SK-N-MC (cell line): ENCODE results near the gene TIFAB.

Experiments used
- DNase-seq: peaks from one replicate; pipeline ENCODE4 v3.0.0-alpha.2; 2011; ENCODE audit warnings: low read depth, low spot score
- H3K27ac ChIP-seq: fragments of 200-600 bp; sonication (generic); 2 replicates; pipeline ENCODE4 v1.5.1; 2016; ENCODE audit warnings: mixed run types
- H3K36me3 ChIP-seq: fragments of 200-600 bp; sonication (generic); 2 replicates; pipeline ENCODE4 v1.6.1; 2017; ENCODE audit warnings: antibody characterized with exemption, low read length, mixed read lengths; ENCODE audit not compliant: insufficient read depth
- H3K4me3 ChIP-seq: fragments of 200-600 bp; sonication (generic); 2 replicates; pipeline ENCODE4 v1.5.1; 2016
- H3K9ac ChIP-seq: fragments of 200-600 bp; sonication (generic); 2 replicates; pipeline ENCODE4 v1.8.0; 2017; ENCODE audit warnings: mixed run types, mixed read lengths; ENCODE audit not compliant: insufficient read length
- H3K9me3 ChIP-seq: fragments of 200-600 bp; sonication (generic); 2 replicates; pipeline ENCODE4 v1.6.1; 2017; ENCODE audit warnings: low read depth, mild to moderate bottlenecking, antibody characterized with exemption, low read length, moderate library complexity, mixed read lengths
- EZH2 ChIP-seq: fragments of 200-600 bp; sonication (generic); IDR thresholded peaks from one replicate; pipeline ENCODE4 v1.6.1; 2017; ENCODE audit warnings: antibody characterized with exemption
- FOXP2 ChIP-seq: optimal IDR thresholded peaks from 2 replicates; pipeline ENCODE3; 2011; ENCODE audit warnings: mild to moderate bottlenecking, moderate library complexity; ENCODE audit not compliant: insufficient read depth; ENCODE audit errors: extremely low read length, control extremely low read depth
- POLR2AphosphoS5 ChIP-seq: IDR thresholded peaks from 2 replicates; pipeline ENCODE4 v1.6.1; 2012; ENCODE audit warnings: mild to moderate bottlenecking, low read depth, low read length, borderline replicate concordance

Gene TIFAB

GRCh38 chr5:135400866-135401265, 51.3 kb downstream of the TIFAB start:
- no peak for DNase-seq
- Histone ChIP-seq H3K27ac (no peak overlapping the region), H3K9ac (no peak overlapping the region), H3K36me3 (no peaks in the 10 kb centered on the region), H3K4me3 (no peak overlapping the region), H3K9me3 (no peaks in the 10 kb centered on the region)
- TF ChIP-seq EZH2 (no peak), FOXP2 (no peak), POLR2AphosphoS5 (no peak)

- no peaks in the 10 kb centered on the region for H3K9me3 ChIP-seq
- no peak overlapping the region for H3K27ac ChIP-seq
- TF ChIP-seq POLR2AphosphoS5: peak; percentile 31; the same call in 1 of the 2 replicates
- TF ChIP-seq EZH2: no peak
- no peaks in the 10 kb centered on the region for H3K36me3 ChIP-seq
- H3K4me3 ChIP-seq: peak overlapping the region; percentile 94
- DNase-seq: peak; percentile 16
- H3K9ac ChIP-seq: peak overlapping the region; percentile 96
Observed at GRCh38 chr5:135399794-135400542, 52.2 kb downstream of the TIFAB start.

- Histone ChIP-seq H3K27ac (peak within 1 kb of the TSS; percentile 60), H3K36me3 (no peaks in the 10 kb centered on the region), H3K9ac (peak within 1 kb of the TSS; percentile 96), H3K9me3 (no peaks in the 10 kb centered on the region), H3K4me3 (peak within 1 kb of the TSS; percentile 94)
- TF ChIP-seq POLR2AphosphoS5: peak; percentile 78
- no peak for TF ChIP-seq EZH2
- no peak for TF ChIP-seq FOXP2
- DNase-seq: no peak
Observed at GRCh38 chr5:135398855-135399793, 53.0 kb downstream of the TIFAB start, which contains the start of gene MACROH2A1. Gene MACROH2A1 (minus strand): TSS chr5:135399231. CDS start chr5:135389093, 10,138 bp downstream.

GRCh38 chr5:135398160-135398854, 53.8 kb downstream of the TIFAB start:
- Histone ChIP-seq H3K4me3 (peak overlapping the region; percentile 94), H3K9me3 (no peaks in the 10 kb centered on the region), H3K27ac (no peak overlapping the region; the same call in 1 of the 2 replicates), H3K9ac (peak overlapping the region; percentile 96), H3K36me3 (peaks cover 3% of the 10 kb centered on the region; the same call in 1 of the 2 replicates)
- TF ChIP-seq EZH2: no peak
- TF ChIP-seq FOXP2: no peak
- no peak for TF ChIP-seq POLR2AphosphoS5
- DNase-seq: no peak
